B cell (primary cell): ENCODE measurements around the gene ING5. TPM values are rescaled to one million over a fixed set of nuclear protein-coding genes. Genes with fewer than 3 reads are reported as not detected.

Source experiments
- ATAC-seq: fragments of 200-7000 bp; cut with Tn5 transposase; one replicate; pipeline ENCODE4 v1.10.0; 2021; ENCODE audit warnings: low read depth, mild to moderate bottlenecking, moderate number of reproducible peaks, moderate library complexity
- CTCF ChIA-PET: fragments of 350-600 bp; sonication (Branson Sonifier 250); formaldehyde crosslinking; loops from one replicate; lab custom pipeline; 2021; ENCODE audit warnings: antibody characterized with exemption, inconsistent platforms; lab: Charles Lee
- POLR2A ChIA-PET: fragments of 350-600 bp; sonication (Branson Sonifier 250); formaldehyde crosslinking; loops from one replicate; lab custom pipeline; 2021; ENCODE audit warnings: antibody characterized with exemption; lab: Charles Lee
- DNase-seq: peaks from one replicate; pipeline ENCODE4 v3.0.0; 2013
- H2AFZ ChIP-seq: 2 replicates; pipeline ENCODE4 v1.6.1; 2012; ENCODE audit warnings: mild to moderate bottlenecking, low read depth, low read length; ENCODE audit not compliant: insufficient read depth, poor library complexity, severe bottlenecking
- H3K27ac ChIP-seq, 2 donors: 1 replicate in 1 of 2; 2 replicates in 1 of 2; pipeline ENCODE4 v1.5.1; 2012 to 2013; ENCODE audit warnings: low read length in 2 of 2, mild to moderate bottlenecking in 2 of 2, moderate library complexity in 1 of 2
- H3K27me3 ChIP-seq, 4 experiments: fragments of 200-600 bp in 1 of 4; sonication (generic) in 1 of 4; replicated peaks in 1 of 4; 1 replicate in 2 of 4; 2 replicates in 2 of 4; pipeline versions ENCODE4 v1.6.1 to v1.7.0; 2013 to 2016; ENCODE audit warnings: low read length in 3 of 4, mild to moderate bottlenecking in 2 of 4, mixed read lengths in 1 of 4, moderate library complexity in 1 of 4; ENCODE audit not compliant: insufficient read depth in 4 of 4, control insufficient read depth in 3 of 4; ENCODE audit errors: control extremely low read depth in 1 of 4
- H3K36me3 ChIP-seq, 2 experiments: replicated peaks in 1 of 2; 1 replicate in 1 of 2; 2 replicates in 1 of 2; pipeline versions ENCODE4 v1.6.1 to v1.7.1; 2013; ENCODE audit warnings: low read length in 1 of 2; ENCODE audit not compliant: insufficient read depth in 2 of 2, control insufficient read depth in 1 of 2; ENCODE audit errors: control extremely low read depth in 1 of 2, extremely low read depth in 1 of 2
- H3K4me1 ChIP-seq, 2 donors: fragments of 200-600 bp in 1 of 2; sonication (generic) in 1 of 2; 1 replicate in 1 of 2; 2 replicates in 1 of 2; pipeline versions ENCODE4 v1.5.1 to v1.6.1; 2013 to 2017; ENCODE audit warnings: low read length in 2 of 2; ENCODE audit not compliant: control insufficient read depth in 2 of 2, insufficient read depth in 2 of 2
- H3K4me2 ChIP-seq: replicated peaks from 2 replicates; pipeline ENCODE3; 2012; ENCODE audit warnings: mild to moderate bottlenecking, low read depth, low read length; ENCODE audit not compliant: poor library complexity, severe bottlenecking
- H3K4me3 ChIP-seq, 5 experiments: fragments of 200-600 bp in 1 of 5; sonication (generic) in 1 of 5; 1 replicate in 3 of 5; 2 replicates in 2 of 5; pipeline versions ENCODE4 v1.5.1 to v1.7.0; 2011 to 2016; ENCODE audit warnings: low read length in 4 of 5, mild to moderate bottlenecking in 4 of 5, low read depth in 2 of 5, control low read depth in 1 of 5, moderate library complexity in 1 of 5; ENCODE audit not compliant: insufficient read depth in 1 of 5; ENCODE audit errors: control extremely low read depth in 1 of 5, extremely low read depth in 1 of 5
- H3K79me2 ChIP-seq: fragments of 200-600 bp; sonication (generic); one replicate; pipeline ENCODE4 v1.6.0; 2016; ENCODE audit warnings: low read length; ENCODE audit not compliant: control insufficient read depth, insufficient read depth
- H3K9ac ChIP-seq: fragments of 200-600 bp; sonication (generic); 2 replicates; pipeline ENCODE4 v1.6.1; 2017; ENCODE audit warnings: mild to moderate bottlenecking, low read length, moderate library complexity
- H3K9me3 ChIP-seq, 3 donors: one replicate each; pipeline versions ENCODE4 v1.6.1 to v1.7.1; 2013; ENCODE audit warnings: low read length in 2 of 3; ENCODE audit not compliant: control insufficient read depth in 2 of 3, insufficient read depth in 1 of 3; ENCODE audit errors: control extremely low read depth in 1 of 3
- H4K20me1 ChIP-seq: 2 replicates; pipeline ENCODE4 v1.6.0; 2012; ENCODE audit warnings: mild to moderate bottlenecking, low read length; ENCODE audit not compliant: insufficient read depth, control insufficient read depth, poor library complexity, severe bottlenecking
- H3K27ac Mint-ChIP-seq: one replicate; pipeline ENCODE4 v1.8.0; 2021; ENCODE audit warnings: mixed read lengths
- H3K27me3 Mint-ChIP-seq: one replicate; pipeline ENCODE4 v1.8.0; 2021; ENCODE audit warnings: mixed read lengths
- H3K4me1 Mint-ChIP-seq: one replicate; pipeline ENCODE4 v1.8.0; 2021; ENCODE audit warnings: mixed read lengths
- H3K4me3 Mint-ChIP-seq: one replicate; pipeline ENCODE4 v1.8.0; 2021; ENCODE audit warnings: mixed read lengths
- H3K9me3 Mint-ChIP-seq: one replicate; pipeline ENCODE4 v1.8.0; 2022; ENCODE audit warnings: mixed read lengths; ENCODE audit not compliant: insufficient read depth
- EZH2 ChIP-seq: IDR thresholded peaks from 2 replicates; pipeline ENCODE4 v1.6.1; 2012; ENCODE audit warnings: borderline replicate concordance, low read depth, mild to moderate bottlenecking, moderate library complexity, low read length; ENCODE audit not compliant: insufficient read depth, poor library complexity, severe bottlenecking
- WGBS: methylation state at CpG from one replicate; pipeline ENCODE4 v1.1.5; 2013; ENCODE audit warnings: missing lambda C conversion rate; ENCODE audit not compliant: insufficient coverage; 5-methylcytosine and 5-hydroxymethylcytosine counted together
- intact Hi-C: fragments of 100-400 bp; cut with micrococcal nuclease; formaldehyde crosslinking; loops from one replicate; pipeline ENCODE4 v1.10.0; 2022
- polyA plus RNA-seq: library from polyadenylated mRNA; depleted of rRNA; stranded (reverse); fragments of >200 nt; gene quantifications from 2 replicates; pipeline ENCODE4 v1.2.3, GENCODE V29; 2012
- total RNA-seq, 2 donors: library from RNA; stranded (reverse); fragments of 120-200 nt in 1 of 2; gene quantifications; 1 replicate in 1 of 2; 2 replicates in 1 of 2; pipeline versions ENCODE4 v1.2.3 to v1.2.4, GENCODE V29; 2013 to 2022
- TF ChIP-seq, protein P1 (sequence below): fragments of 200-600 bp; IDR thresholded peaks from one replicate; pipeline ENCODE4 v1.8.0; 2022; ENCODE audit warnings: antibody characterized with exemption, mild to moderate bottlenecking

ING5 gene
- total and polyA plus RNA-seq, 2 donors (not counting 1 experiment from before 2014, with no cell fraction given): 70.7 to 82.9 TPM

DNA sequence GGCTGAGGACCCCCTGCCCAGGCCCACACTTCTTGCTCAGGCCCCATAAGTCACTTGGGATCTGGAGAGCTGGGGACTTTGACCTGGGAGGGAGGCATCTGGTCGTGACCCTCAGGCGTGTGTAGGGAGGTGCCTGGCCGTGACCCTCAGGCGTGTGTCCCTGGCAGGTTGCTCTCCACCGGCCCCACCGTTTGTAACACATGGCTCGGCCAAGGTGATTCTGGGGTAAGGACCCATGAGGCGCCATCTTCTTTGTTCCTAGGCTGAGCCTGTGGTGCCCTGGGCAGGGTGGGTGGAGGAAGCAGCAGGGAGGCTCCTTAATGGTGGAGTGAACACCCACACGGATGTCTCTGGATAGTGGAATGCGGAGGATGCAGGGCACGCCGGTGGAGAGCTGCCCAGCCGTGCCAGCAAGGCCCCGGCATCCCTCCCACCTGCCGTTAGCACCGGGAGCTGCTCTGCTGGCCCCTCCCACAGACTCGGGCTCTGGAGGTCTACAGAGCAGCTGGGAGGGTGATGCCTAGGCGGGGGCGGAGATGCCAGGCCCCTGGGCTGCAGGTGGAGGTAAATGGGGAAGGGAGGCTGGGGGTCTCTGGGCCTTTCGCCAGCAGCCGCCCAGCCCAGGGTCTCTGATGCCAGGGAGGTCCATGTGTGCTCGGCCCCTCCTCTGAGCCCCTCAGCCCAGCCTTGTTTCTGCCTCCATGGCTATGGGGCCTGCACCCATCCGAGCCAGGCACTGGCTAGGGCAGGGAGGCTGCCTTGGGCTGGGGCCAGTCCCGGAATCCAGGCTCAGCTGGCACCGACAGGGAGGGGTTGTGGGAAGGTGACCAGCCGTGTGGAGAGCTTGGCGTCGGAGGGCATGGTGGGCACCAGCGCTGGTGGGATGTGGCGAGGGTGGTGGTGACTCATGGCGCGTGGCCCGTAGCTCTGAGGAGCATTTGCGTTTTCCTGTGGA lies 73.7 kb downstream of the ING5 start:
- Histone ChIP-seq H3K79me2 (no peaks in the 10 kb centered on the region), H3K9me3 (peaks cover 0 to under 1% (median 0%) of the 10 kb centered on the region in 3 donors), H3K4me2 (no peak overlapping the region), H4K20me1 (no peaks in the 10 kb centered on the region), H3K9ac (no peak overlapping the region), H2AFZ (no peak overlapping the region), H3K36me3 (no peaks in the 10 kb centered on the region), H3K27ac (no peak overlapping the region), H3K27me3 (peaks cover 0 to 13% (median 0%) of the 10 kb centered on the region in 4 experiments), H3K4me3 (no peak overlapping the region), H3K4me1 (peaks cover 0 to 15% of the 10 kb centered on the region in 2 donors)
- peaks cover 4% of the 10 kb centered on the region for H3K27me3 Mint-ChIP-seq
- H3K9me3 Mint-ChIP-seq: no peaks in the 10 kb centered on the region
- ATAC-seq: no peak
- ChIA-PET CTCF (no interaction called here), POLR2A (no interaction called here)
- WGBS: 93% methylated on average over 33 of the region's 34 CpGs
- H3K4me1 Mint-ChIP-seq: peaks cover 9% of the 10 kb centered on the region
- no peak overlapping the region for H3K27ac Mint-ChIP-seq
- TF ChIP-seq, protein P1, sequence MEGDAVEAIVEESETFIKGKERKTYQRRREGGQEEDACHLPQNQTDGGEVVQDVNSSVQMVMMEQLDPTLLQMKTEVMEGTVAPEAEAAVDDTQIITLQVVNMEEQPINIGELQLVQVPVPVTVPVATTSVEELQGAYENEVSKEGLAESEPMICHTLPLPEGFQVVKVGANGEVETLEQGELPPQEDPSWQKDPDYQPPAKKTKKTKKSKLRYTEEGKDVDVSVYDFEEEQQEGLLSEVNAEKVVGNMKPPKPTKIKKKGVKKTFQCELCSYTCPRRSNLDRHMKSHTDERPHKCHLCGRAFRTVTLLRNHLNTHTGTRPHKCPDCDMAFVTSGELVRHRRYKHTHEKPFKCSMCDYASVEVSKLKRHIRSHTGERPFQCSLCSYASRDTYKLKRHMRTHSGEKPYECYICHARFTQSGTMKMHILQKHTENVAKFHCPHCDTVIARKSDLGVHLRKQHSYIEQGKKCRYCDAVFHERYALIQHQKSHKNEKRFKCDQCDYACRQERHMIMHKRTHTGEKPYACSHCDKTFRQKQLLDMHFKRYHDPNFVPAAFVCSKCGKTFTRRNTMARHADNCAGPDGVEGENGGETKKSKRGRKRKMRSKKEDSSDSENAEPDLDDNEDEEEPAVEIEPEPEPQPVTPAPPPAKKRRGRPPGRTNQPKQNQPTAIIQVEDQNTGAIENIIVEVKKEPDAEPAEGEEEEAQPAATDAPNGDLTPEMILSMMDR: no peak
- TF ChIP-seq EZH2: no peak
- H3K4me3 Mint-ChIP-seq: no peak overlapping the region
- intact Hi-C loops: no loop called here
- no peak for DNase-seq
